ENCODE measurements around the gene SMARCD3.

Gene SMARCD3

GRCh38 chr7:151248346-151249033 lies at the start of gene SMARCD3:
TSS of gene SMARCD3 (minus strand) at chr7:151248694. CDS start at chr7:151248562, 132 bp downstream.
- DNase-seq = no peak

GRCh38 chr7:151296202-151296992 lies 47.9 kb upstream of the SMARCD3 start:
- no peak for DNase-seq

GRCh38 chr7:151292850-151293249 lies 44.4 kb upstream of the SMARCD3 start:
- DNase-seq = no peak

GRCh38 chr7:151291206-151291605 lies 42.7 kb upstream of the SMARCD3 start:
- DNase-seq = no peak

- DNase-seq = no peak
Observed at GRCh38 chr7:151290355-151290760, 41.9 kb upstream of the SMARCD3 start.

GRCh38 chr7:151289891-151290290 lies 41.4 kb upstream of the SMARCD3 start:
- DNase-seq = peak in 1 of 2 donors; percentile 24

GRCh38 chr7:151286148-151286547 lies 37.7 kb upstream of the SMARCD3 start:
- DNase-seq = no peak

- DNase-seq = no peak
Observed at GRCh38 chr7:151283302-151283701, 34.8 kb upstream of the SMARCD3 start.

- no peak for DNase-seq
Observed at GRCh38 chr7:151282111-151282510, 33.6 kb upstream of the SMARCD3 start.

GRCh38 chr7:151281686-151282085 lies 33.2 kb upstream of the SMARCD3 start:
- no peak for DNase-seq

- DNase-seq = no peak
Observed at GRCh38 chr7:151280388-151281019, 32.0 kb upstream of the SMARCD3 start.

GRCh38 chr7:151279868-151280267 lies 31.4 kb upstream of the SMARCD3 start:
- DNase-seq = no peak

- no peak for DNase-seq
Observed at GRCh38 chr7:151278949-151279348, 30.5 kb upstream of the SMARCD3 start.

GRCh38 chr7:151277631-151278030 lies 29.1 kb upstream of the SMARCD3 start:
- DNase-seq = no peak

GRCh38 chr7:151276666-151277590 lies 28.4 kb upstream of the SMARCD3 start:
- peak; percentile 40 to 72 for DNase-seq

GRCh38 chr7:151275813-151276577 lies 27.5 kb upstream of the SMARCD3 start:
- no peak for DNase-seq

GRCh38 chr7:151274936-151275812 lies 26.7 kb upstream of the SMARCD3 start:
- no peak for DNase-seq

- no peak for DNase-seq
Observed at GRCh38 chr7:151274396-151274795, 25.9 kb upstream of the SMARCD3 start.

- peak; percentile 51 to 68 for DNase-seq
Observed at GRCh38 chr7:151273651-151274390, 25.3 kb upstream of the SMARCD3 start.

- DNase-seq = no peak
Observed at GRCh38 chr7:151272877-151273276, 24.4 kb upstream of the SMARCD3 start.

Measured in inflammatory macrophage treated with lipopolysaccharide for 1 hour (primary cell).